HG03103 (cell line): ENCODE measurements around the gene SPRYD3.

ENCODE experiments used
- ATAC-seq: cut with Tn5 transposase; IDR thresholded peaks from one replicate; pipeline ENCODE4 v1.9.1; 2021; ENCODE audit warnings: low read depth; ENCODE audit not compliant: unreplicated experiment

The SPRYD3 gene

DNA sequence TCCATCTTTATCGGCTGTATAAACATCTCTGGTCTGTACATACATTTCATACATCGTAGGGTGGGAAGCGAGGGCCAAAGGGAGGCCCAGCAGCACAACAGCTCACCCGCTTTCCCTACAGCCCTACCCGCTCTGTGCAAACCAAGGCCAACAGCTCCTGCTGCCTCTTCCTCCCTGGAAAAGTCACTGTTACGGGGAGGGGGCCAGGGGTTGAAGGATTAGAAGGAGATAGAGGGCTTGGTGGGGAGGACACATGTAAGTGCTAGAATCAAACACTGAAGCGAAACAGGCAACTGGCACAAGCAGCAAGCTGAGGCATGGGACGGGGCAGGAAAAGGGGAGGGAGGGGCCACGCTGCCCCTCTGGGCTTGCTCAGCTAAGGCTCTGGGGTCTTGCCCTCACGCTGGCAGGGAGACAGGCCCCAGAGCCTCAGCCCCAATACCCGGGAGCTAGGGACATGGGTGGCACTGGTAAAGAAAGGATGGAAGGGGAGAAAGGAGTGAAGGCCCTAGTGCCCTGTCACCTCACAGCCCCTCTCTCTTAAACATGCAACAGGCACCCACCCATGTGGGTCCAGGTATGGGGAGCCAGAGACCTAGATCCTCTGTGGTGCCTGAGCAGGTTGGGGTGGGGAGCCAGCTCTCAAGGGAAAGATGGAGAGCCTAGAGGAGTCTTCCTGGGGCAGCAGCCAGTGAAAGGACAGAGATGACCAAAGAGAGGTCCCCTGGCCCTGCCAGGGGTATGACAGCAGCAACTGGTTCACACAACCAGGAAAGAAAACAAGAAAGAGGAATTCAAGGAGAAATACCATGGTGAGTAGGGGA, 14.4 kb downstream of the SPRYD3 start:
- no peak for ATAC-seq

- no peak for ATAC-seq
Measured at GRCh38 chr12:53063708-53064612, 15.2 kb downstream of the SPRYD3 start.

- no peak for ATAC-seq
Measured at GRCh38 chr12:53062977-53063707, 16.0 kb downstream of the SPRYD3 start.

GRCh38 chr12:53062011-53062961, 16.9 kb downstream of the SPRYD3 start:
- no peak for ATAC-seq

DNA sequence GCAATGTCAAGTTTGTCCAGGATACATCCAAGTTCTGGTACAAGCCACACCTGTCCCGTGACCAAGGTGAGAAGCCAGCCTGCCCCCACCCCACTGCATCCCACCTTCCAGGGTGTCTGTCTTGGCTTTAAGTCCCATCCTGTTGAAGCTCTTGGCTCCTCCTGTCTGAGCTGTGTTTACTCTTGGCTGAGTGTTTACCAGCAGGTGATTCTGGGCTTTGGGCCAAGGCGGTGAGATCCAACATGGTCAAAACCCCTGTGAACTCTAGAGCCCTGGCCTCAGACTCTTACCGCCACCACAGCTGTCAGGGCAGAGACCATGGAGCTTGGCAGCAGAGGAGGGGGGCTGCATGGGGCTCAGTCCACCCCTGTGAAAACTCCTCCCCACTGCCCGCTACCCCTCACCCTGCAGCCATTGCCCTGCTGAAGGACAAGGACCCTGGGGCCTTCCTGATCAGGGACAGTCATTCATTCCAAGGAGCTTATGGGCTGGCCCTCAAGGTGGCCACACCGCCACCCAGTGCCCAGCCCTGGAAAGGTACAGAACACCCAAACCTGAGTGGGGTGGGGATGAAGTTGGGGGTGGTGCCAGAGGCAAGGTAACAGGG, 17.7 kb downstream of the SPRYD3 start:
- no peak for ATAC-seq

GRCh38 chr12:53060721-53061276, 18.4 kb downstream of the SPRYD3 start:
- ATAC-seq, result no peak

DNA sequence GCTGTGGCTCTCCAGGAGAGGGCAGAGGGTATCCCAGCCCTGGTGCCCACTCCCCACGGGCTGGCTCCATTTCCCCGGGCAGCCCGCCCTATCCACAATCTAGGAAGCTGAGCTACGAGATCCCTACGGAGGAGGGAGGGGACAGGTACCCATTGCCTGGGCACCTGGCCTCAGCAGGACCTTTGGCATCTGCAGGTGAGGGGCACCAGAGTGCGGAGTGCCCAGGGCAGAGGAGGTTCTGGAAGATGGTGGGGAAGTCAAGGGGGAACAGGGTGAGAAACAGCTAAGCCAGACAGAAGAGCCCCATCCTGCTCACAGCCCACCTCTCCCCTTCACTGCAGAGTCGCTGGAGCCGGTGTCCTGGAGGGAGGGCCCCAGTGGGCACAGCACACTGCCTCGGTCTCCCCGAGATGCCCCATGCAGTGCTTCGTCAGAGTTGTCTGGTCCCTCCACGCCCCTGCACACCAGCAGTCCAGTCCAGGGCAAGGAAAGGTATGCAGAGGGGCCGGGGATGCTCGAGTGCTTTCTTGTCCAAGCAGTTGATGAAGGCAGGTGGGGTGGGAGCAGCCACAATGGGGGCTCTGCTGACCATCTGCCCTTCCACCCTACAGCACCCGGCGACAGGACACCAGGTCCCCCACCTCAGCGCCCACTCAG, 19.0 kb downstream of the SPRYD3 start:
- ATAC-seq, result no peak

DNA sequence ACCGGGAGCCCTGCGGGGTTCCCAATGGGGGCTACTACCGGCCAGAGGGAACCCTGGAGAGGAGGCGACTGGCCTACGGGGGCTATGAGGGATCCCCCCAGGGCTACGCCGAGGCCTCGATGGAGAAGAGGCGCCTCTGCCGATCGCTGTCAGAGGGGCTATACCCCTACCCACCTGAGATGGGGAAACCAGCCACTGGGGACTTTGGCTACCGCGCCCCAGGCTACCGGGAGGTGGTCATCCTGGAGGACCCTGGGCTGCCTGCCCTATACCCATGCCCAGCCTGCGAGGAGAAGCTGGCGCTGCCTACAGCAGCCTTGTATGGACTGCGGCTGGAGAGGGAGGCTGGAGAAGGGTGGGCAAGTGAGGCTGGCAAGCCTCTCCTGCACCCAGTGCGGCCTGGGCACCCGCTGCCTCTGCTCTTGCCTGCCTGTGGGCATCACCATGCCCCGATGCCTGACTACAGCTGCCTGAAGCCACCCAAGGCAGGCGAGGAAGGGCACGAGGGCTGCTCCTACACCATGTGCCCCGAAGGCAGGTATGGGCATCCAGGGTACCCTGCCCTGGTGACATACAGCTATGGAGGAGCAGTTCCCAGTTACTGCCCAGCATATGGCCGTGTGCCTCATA, 19.6 kb downstream of the SPRYD3 start:
- ATAC-seq, result no peak

DNA sequence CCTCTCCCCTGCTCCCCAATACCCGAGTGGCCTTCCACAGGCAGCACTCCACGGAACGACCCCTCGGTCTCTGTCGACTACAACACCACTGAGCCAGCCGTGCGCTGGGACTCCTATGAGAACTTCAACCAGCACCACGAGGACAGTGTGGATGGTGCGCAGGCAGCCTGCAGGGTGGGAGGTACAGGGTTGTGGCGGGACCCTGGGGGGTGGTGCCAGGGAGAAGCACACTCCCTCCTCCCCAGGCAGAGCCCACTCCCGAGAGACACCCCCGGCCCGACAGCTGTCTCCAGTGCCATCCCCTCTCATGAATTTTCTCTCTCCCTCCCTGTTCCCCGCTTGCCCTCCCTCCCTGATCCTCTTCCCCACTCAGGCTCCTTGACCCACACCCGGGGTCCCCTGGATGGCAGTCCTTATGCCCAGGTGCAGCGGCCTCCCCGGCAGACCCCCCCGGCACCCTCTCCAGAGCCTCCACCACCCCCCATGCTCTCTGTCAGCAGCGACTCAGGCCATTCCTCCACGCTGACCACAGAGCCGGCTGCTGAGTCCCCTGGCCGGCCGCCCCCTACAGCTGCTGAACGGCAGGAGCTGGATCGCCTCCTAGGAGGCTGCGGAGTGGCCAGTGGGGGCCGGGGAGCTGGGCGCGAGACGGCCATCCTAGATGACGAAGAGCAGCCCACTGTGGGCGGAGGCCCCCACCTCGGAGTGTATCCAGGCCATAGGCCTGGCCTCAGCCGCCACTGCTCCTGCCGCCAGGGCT, 20.3 kb downstream of the SPRYD3 start:
- ATAC-seq, result no peak

DNA sequence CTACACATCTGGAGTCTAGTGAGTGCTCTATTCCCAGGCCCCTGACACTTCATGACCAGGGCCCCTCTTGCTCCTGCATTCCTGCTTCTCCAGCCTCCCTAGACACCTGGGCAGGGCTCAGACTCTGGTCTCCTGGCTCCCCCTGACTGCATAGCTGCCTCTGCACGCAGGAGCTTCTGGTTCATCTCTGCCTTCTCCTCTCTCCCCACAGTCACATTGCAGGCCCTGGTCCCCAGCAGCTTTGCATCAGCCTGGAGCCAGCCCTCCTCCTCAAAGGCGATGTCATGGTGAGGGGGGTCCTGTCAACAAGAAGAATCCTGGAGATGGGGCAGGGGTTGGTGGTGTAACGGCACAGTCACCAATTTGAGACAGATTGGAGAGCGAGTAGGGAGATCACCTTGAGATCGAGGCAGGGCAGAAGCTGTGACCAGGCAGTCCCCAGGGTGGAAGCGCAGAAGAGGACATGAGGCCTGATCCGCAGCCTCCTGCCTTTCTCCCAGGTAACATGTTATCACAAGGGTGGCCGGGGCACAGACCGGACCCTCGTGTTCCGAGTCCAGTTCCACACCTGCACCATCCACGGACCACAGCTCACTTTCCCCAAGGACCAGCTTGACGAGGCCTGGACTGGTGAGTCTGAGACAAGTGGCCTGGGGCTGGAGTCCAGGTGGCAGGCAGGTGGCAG, 21.2 kb downstream of the SPRYD3 start:
- ATAC-seq, result no peak

DNA sequence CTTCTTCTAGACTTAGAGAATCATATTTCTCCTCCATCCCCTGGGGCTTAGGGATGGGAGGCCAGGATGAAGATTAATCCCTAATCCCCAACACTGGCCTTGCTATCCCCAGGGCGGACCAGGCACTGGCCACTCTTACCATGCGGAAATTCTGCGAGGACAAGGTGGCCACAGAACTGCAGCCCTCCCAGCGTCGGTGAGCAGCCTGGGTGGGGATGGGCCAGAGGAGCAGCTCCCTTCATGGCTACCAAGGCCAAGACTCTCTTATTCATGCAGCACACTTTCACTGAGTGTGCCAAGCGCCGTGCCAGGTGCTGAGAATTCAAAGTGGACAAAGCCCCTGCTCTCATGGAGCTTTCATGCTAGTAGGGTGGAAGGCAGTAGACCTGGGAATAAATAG, 22.3 kb downstream of the SPRYD3 start:
- ATAC-seq, result no peak

- no peak for ATAC-seq
Measured at GRCh38 chr12:53056296-53056695, 22.9 kb downstream of the SPRYD3 start.

DNA sequence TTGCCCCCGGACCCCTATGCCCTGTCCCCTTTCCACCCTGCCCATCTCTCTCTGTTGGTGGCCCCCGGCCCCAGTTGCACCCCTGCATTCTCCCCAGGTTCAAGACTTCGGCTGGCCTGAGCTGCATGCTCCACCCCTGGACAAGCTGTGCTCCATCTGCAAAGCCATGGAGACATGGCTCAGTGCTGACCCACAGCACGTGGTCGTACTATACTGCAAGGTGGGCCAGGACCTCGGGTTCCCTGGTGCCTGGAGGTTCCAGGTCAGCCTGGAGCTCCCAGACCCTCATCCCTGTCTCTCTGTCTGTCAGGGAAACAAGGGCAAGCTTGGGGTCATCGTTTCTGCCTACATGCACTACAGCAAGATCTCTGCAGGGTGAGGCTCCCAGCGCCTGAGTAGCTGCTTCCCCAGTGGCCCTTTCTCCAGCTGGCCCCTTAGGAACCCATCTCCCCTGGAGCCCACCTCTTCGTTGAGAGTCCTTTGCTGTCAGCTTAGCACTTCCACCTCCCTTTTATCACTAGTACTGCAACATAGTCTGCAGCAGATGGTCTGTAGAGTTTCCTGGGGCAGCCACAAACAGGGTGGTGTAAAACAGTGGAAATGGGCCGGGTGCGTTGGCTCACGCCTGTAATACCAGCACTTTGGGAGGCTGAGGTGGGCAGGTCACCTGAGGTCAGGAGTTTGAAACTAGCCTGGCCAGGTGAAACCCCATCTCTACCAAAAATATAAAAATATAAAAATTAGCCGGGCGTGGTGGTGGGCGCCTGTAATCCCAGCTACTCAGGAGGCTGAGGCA, 23.5 kb downstream of the SPRYD3 start:
- no peak for ATAC-seq

DNA sequence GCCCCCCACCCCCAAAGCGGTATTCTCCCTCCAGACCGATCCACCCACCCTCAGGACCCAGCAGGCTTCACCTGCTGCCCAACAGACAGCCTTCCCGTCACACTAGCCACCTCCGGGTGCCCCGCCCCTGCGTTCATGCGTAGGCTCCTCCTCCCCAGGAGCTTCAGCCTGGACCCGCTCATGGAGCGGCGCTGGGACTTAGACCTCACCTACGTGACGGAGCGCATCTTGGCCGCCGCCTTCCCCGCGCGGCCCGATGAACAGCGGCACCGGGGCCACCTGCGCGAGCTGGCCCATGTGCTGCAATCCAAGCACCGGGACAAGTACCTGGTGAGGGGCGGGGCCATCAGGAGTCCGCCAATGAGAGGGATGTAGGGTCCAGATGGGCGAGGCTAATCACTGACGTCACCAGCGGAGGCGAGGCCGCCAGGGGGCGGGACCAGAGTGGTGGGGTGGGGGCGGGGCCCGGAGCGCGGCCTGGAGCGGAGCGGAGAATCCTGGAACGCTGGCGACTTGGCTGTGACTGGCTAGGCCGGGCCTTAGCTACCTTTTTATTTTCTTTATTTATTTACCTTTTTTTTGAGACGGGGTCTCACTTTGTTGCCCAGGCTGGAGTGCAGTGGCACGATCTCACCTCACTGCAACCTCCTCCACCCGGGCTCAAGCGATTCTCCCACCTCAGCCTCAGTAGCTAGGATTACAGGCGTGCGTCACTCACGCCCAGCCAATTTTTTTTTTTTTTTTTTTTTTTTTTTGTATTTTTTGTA, 24.9 kb downstream of the SPRYD3 start:
- ATAC-seq, result peak; percentile 78
